OCI-LY3 (cell line): ENCODE results near the gene TTI1.

ENCODE experiments used
- CTCF ChIP-seq: fragments of 200-600, 300-600 bp; sonication (generic); IDR thresholded peaks from 2 replicates; pipeline ENCODE4 v1.5.1; 2014; ENCODE audit warnings: antibody characterized with exemption, low read length, low read depth
- EZH2phosphoT487 ChIP-seq: fragments of 200-600 bp; shearing (Covaris generic); IDR thresholded peaks from 2 replicates; pipeline ENCODE4 v1.6.1; 2018; ENCODE audit warnings: antibody characterized with exemption, mixed run types, low read depth

- no peak for TF ChIP-seq CTCF
- no peak for TF ChIP-seq EZH2phosphoT487
Measured at GRCh38 chr20:37947943-37948342, 85.3 kb downstream of the TTI1 start.
